Muscle layer of colon (tissue), 2 donors: Measurements from ENCODE around the gene ANKRD36B.
"Not testable (repeated sequence)": the region's sequence is repeated elsewhere in the genome, so short reads cannot be mapped to it uniquely, and the experiment has no call there.

Source experiments
- H3K27ac ChIP-seq: one replicate; pipeline ENCODE4 v1.7.0; 2013; ENCODE audit warnings: low read depth, mild to moderate bottlenecking, low read length, moderate library complexity
- H3K27me3 ChIP-seq, 2 donors: one replicate each; pipeline ENCODE4 v1.7.0; 2013; ENCODE audit warnings: low read length in 2 of 2, mild to moderate bottlenecking in 2 of 2; ENCODE audit not compliant: insufficient read depth in 2 of 2, control insufficient read depth in 1 of 2
- H3K36me3 ChIP-seq: one replicate; pipeline ENCODE4 v1.7.0; 2013; ENCODE audit warnings: mild to moderate bottlenecking, low read length; ENCODE audit not compliant: insufficient read depth
- H3K4me1 ChIP-seq: one replicate; pipeline ENCODE4 v1.7.0; 2013; ENCODE audit warnings: mild to moderate bottlenecking, low read length; ENCODE audit not compliant: insufficient read depth
- H3K4me3 ChIP-seq, 2 donors: one replicate each; pipeline ENCODE4 v1.7.0; 2013; ENCODE audit warnings: low read length in 2 of 2, low read depth in 1 of 2, mild to moderate bottlenecking in 1 of 2, moderate library complexity in 1 of 2
- H3K9ac ChIP-seq: one replicate; pipeline ENCODE4 v1.7.0; 2013; ENCODE audit warnings: low read length
- H3K9me3 ChIP-seq: one replicate; pipeline ENCODE4 v1.7.0; 2013; ENCODE audit warnings: mild to moderate bottlenecking, low read length
- donor health status: abdominal sarcoma.
- donor health status: Adenocarcinoma of cecum.

ANKRD36B gene

DNA sequence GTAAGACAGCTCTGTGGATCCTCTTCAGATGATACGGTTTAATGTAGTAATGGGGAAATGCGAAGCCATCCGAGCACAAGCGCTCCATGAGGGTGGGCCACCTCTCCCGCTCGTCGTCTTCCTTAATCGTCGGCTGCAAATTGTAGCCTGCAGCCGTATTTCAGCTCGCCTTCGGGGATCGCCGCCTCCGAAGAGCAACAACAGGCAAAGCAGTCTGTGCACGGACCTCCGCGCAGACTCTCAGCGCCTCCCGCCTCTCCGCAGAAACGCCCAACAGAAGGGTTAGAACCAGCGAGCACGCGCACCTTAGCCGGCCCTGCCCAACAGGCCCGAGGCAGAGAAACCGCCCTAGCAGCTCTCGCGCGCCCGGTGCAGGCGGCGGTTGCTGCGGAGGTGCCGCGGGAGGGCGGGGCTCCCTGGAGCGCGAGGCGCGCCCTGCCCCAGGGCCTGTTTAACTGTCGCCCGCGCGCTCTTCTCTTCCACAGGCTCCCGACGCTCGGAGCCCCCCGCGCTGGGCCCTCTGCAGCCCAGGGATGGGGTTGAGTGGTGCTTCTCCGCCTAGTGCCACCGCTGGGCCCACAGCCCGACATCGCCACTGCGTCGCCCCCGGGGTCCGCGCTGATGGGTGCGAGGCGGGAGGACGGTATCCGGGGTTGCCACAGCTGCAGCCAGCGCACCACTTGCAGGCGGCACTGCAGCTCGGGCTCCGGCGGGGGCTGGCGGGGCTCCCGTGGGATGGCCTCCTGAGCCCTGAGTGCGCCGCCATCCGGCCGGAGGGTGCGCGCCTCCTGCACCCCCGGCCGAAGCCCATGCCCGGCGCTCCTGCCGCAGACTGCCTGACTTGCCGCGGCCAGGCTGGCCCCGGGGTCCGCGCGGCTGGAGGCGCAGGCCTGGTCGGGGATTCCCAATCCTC lies at the start of gene ANKRD36B:
Gene ANKRD36B (minus strand): TSS at position 280 of the 913 bp plus-strand sequence. CDS start 192 bp downstream, at position 88.
- peak within 1 kb of the TSS; percentile 57 for H3K9ac ChIP-seq
- H3K27me3 ChIP-seq, H3K4me1 ChIP-seq, H3K9me3 ChIP-seq, H3K36me3 ChIP-seq: not testable (repeated sequence)
- peak within 1 kb of the TSS; percentile 65 to 77 for H3K4me3 ChIP-seq
- H3K27ac ChIP-seq: peak within 1 kb of the TSS; percentile 82

DNA sequence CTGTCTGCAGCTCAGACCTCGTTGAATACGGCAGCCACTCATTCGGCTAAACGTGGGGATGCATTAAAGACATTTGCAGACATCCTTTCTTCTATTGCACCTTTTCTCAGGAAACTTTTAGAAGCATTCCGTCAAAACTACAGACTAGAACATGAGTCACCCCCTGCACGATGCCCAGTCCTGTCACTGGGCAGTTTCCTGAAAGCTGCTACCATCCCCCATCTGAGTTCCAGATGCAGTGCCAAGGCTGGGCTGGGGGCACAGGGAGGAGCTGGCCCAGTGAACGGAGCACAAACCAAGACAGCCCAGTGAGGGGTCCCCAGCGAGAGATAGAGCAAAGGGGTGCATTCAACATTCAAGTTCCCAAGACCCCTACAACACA lies 36.4 kb upstream of the ANKRD36B start:
- not testable (repeated sequence) for H3K36me3 ChIP-seq, H3K4me3 ChIP-seq, H3K9me3 ChIP-seq, H3K4me1 ChIP-seq, H3K9ac ChIP-seq, H3K27ac ChIP-seq, H3K27me3 ChIP-seq

DNA sequence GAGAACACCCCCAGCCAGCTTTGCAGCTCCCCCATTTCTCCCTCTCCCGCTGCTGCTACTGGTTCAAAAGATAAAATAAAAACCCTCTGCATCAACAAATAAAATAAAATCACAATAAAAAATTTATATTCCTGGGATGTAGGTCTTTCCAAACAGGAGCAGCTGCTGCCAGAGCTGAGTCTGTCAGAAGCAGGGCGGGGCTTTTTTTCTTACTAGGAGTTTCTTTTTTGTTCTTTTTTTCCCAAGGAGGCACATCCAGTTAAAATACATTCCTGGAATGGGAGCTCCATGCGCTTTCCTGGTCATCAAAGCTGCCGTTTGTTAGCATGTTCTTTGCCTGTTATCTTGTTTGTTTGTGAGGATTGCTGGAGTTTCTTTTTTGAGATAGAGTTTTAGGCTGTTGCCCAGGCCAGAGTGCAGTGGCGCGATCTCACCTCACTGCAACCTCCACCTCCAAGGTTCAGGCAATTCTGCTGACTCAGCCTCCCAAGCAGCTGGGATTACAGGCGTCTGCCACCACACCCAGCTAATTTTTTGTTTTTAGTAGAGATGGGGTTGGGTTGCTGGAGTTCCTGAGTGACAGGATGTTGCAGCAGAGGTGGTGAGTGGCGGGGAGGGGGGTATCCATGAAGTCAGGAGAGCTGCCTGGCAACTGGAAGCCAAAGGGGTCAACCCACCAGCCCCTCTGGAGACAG lies 35.8 kb upstream of the ANKRD36B start:
- H3K4me1 ChIP-seq, H3K9me3 ChIP-seq: not testable (repeated sequence)

DNA sequence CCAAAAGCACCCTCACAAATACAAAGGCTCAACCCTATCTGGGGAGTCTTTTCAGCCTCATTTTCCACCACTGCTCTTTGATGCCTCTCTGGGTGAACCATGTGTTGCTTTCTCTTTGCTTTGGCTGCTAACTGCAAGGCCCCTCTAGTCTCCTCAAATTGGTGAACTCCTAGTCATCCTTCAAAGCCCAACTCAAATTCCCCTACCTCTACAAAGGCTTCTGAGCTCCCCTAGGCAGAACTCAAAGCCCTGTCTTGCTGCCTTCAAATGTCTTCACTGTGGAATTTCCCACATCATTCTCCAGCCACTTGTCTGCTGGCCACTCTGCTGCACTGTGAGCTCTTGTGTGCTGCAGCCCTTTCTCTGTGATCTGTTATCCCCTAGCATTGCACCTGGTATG lies 33.3 kb upstream of the ANKRD36B start:
- H3K4me3 ChIP-seq, H3K27ac ChIP-seq, H3K27me3 ChIP-seq, H3K9me3 ChIP-seq, H3K9ac ChIP-seq, H3K4me1 ChIP-seq, H3K36me3 ChIP-seq: not testable (repeated sequence)

More for the DNA sequence above, 35.8 kb upstream of the ANKRD36B start:
- not testable (repeated sequence) for H3K4me3 ChIP-seq, H3K27me3 ChIP-seq, H3K9ac ChIP-seq, H3K27ac ChIP-seq, H3K36me3 ChIP-seq

DNA sequence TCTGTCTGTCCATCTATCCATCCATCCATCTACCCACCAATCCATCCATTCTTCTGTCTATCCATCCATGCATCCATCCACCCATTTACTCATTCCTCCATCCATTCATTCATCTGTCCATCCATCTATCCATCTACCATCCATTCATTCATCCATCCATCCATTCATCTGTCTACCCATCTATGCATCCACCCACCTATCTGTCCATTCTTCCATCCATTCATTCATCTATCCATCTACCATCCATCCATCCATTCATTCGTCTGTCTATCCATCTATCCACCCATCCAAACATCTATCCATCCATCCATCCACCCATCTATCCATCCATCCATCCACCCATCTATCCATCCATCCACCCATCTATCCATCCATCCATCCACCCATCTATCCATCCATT lies 30.8 kb upstream of the ANKRD36B start:
- H3K9ac ChIP-seq, H3K9me3 ChIP-seq, H3K4me1 ChIP-seq, H3K27me3 ChIP-seq, H3K4me3 ChIP-seq, H3K27ac ChIP-seq, H3K36me3 ChIP-seq: not testable (repeated sequence)

DNA sequence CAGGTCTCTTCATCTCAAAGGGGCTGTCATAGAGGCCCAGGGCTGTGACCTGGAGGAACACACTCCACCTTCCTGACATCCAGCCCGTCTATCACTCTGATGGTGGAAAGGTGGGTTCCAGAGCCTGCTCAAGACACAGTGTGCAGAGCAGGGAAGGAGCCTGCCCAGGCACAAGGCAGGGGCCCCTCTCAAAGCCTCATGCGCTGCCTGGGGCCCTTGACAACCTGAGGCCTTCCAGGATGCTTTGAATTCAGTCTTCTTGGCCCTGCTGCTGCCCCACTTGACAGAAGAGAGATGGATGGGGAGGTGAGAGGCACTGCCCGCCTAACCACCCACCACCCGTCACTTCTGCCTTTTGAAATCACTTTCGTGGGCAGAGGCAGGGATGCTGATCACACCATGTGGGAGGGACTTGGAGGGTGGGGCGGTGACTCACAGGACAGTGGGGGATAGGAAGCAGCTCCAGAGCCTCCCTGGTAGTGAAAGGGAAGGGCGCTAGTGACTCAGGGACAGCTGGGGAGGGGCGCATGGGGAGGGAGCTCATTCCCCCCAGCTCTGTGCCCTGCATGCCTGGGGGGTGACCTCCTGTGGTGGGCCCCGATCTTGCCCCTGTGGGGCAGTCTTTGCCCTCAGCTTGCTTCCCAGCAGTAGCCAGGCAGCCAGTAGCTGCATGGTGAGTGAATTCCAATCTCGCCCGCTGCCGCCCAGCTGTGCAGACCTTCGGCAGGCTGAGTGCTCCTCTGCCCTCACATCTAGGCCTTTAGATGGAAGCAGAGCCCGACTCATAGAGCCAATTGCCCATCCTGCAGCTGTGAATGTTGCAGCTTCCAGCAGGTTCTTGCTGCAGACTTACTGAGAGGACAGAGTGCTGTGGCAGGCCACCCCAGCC lies 29.5 kb upstream of the ANKRD36B start:
- not testable (repeated sequence) for H3K36me3 ChIP-seq, H3K27ac ChIP-seq, H3K4me3 ChIP-seq, H3K9me3 ChIP-seq, H3K9ac ChIP-seq, H3K27me3 ChIP-seq, H3K4me1 ChIP-seq

DNA sequence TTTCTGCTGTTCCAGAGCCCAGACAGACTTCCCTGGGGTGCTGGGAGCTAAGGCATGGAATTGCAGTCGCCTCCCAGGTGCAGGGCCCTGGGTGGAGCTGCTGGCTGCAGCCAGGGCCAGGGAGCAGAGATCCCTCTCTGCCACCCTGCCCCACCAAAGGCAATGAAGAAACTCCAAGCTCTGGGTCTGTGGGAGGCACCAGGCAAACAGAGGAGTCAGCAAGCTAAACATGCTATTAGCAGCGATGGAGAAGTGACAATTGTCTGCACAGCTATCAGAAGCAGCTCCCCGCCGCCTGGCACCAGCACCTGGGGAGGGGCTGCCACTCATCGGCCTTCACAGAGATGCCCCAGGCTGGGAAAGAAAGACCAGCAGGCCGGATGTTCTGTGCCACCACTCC lies 28.2 kb upstream of the ANKRD36B start:
- Histone ChIP-seq H3K27ac (no peak overlapping the region), H3K27me3 (no peaks in the 10 kb centered on the region), H3K9me3 (no peaks in the 10 kb centered on the region), H3K36me3 (no peaks in the 10 kb centered on the region), H3K9ac (no peak overlapping the region), H3K4me1 (no peaks in the 10 kb centered on the region), H3K4me3 (no peak overlapping the region)

DNA sequence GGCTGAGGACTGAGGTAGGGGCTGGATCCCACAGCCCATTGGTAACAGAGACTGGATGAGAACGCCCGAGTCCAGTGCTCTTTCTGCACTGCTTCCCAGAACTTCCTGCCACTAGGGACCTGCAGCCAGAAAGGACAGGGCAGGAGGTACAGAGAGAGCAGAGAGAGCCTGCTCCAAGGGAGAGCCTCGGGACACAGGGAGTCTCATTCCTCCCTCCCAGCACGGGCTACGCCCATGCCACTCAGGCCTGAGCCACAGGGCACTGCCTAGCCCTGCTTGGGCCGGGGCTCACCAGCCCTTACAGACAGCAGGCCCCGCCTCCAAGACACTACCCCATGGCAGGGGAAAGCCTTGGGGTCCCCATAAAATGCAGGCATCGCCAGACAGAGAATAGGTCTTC lies 26.1 kb upstream of the ANKRD36B start:
- not testable (repeated sequence) for H3K4me1 ChIP-seq, H3K27me3 ChIP-seq, H3K9me3 ChIP-seq, H3K9ac ChIP-seq, H3K36me3 ChIP-seq, H3K4me3 ChIP-seq, H3K27ac ChIP-seq

DNA sequence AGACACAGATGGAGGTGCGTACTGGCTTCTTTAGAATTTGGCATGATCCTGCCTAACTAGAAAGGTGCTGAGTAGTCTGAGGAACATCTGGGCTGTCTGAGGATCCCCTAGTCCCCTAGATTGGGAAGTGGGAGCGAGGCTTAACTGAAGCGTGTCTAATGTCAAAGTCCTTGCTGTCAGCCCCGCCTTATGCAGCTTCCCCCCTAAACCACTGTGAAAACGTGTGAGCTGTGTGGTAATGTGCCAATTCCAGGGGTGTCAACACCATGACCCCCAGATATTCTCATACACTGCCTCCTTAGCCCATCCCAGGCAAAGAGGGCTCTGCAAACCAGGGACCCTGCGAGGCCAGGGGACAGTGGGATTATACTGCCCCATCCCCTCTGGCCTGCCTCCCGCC lies 22.2 kb upstream of the ANKRD36B start:
- not testable (repeated sequence) for H3K36me3 ChIP-seq, H3K9ac ChIP-seq, H3K27ac ChIP-seq, H3K27me3 ChIP-seq, H3K4me1 ChIP-seq, H3K9me3 ChIP-seq, H3K4me3 ChIP-seq

DNA sequence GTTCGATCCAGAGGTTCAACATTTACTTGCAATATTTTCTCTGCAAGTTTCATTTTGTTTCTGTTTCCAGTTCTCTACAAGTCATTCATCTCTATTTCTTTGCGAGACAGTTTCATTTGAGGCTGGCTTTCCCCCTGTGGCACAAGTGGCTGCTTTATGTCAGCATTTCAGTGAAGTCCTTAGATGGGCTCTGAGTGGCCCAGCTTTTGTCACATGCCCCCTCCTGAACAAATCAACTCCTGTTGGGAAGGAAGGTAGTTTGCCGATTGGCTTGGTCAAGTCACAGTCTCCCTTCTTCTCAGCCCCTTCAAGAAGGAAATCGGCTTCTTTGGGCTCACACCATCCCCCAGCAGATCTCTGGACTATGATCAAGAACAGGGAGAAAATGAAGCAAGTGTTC lies 19.1 kb upstream of the ANKRD36B start:
- H3K9ac ChIP-seq, H3K36me3 ChIP-seq, H3K9me3 ChIP-seq, H3K27me3 ChIP-seq, H3K27ac ChIP-seq, H3K4me3 ChIP-seq, H3K4me1 ChIP-seq: not testable (repeated sequence)

DNA sequence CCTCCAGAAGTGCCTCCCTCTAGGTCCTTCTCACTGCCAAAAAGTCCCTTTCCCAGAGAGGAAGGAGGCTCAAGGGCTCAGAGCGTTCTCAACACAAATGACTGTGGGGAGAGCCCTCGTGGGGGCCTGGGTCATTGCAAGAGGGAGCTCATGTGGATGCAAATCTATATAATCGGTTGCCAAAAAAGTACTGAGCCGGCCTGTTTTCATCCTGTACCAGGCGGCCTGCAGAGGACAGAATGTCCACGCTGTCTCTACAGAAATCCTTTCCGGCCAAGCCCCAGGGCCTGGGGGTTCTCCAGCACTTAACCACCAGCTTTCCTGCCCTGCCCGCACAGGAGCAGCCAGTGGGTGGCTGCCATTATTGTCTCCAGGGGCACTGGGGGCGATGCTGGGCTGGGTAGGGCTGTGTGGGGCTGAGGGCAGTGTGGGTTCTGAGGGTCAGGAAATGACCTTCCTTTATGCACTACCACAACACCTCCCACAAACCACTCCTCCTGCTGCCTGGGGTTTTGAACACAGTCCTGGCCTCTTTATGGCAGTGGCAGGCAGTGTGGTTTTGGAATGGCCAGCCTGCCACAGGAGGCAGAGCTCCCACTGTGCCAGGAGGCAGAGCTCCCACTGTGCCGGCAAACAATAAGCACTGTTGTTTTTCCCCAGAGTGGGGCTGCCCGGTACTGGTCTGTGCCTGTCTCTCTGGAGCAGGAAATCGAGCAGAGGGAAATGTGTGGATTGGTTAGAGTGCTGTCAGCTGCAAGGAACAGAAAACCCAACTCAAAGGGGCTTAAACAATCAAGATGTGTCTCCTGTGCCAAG lies 16.1 kb upstream of the ANKRD36B start:
- H3K27ac ChIP-seq, H3K27me3 ChIP-seq, H3K4me3 ChIP-seq, H3K9ac ChIP-seq, H3K4me1 ChIP-seq, H3K36me3 ChIP-seq, H3K9me3 ChIP-seq: not testable (repeated sequence)
